ENCODE data around the gene KANSL1.

Gene KANSL1

DNA sequence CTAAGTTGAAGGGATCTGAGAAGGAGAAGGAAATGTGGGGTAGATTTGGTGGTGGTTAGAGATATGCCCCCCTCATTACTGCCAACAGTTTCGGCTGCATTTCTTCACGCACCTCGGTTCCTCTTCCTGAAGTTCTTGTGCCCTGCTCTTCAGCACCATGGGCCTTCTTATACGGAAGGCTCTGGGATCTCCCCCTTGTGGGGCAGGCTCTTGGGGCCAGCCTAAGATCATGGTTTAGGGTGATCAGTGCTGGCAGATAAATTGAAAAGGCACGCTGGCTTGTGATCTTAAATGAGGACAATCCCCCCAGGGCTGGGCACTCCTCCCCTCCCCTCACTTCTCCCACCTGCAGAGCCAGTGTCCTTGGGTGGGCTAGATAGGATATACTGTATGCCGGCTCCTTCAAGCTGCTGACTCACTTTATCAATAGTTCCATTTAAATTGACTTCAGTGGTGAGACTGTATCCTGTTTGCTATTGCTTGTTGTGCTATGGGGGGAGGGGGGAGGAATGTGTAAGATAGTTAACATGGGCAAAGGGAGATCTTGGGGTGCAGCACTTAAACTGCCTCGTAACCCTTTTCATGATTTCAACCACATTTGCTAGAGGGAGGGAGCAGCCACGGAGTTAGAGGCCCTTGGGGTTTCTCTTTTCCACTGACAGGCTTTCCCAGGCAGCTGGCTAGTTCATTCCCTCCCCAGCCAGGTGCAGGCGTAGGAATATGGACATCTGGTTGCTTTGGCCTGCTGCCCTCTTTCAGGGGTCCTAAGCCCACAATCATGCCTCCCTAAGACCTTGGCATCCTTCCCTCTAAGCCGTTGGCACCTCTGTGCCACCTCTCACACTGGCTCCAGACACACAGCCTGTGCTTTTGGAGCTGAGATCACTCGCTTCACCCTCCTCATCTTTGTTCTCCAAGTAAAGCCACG is 165.9 kb downstream of the KANSL1 start:
- H3K27me3 ChIP-seq (ENCODE audit: low read length) = no peaks in the 10 kb centered on the region
- H3K79me2 ChIP-seq (ENCODE audit: insufficient read depth, low read length) = no peaks in the 10 kb centered on the region
- no peak overlapping the region for H3K27ac ChIP-seq (ENCODE audit: low read depth, low read length)
- no peak overlapping the region for H3K4me3 ChIP-seq (ENCODE audit: insufficient read depth, low read length, poor library complexity, severe bottlenecking)
- H3K9me3 ChIP-seq (ENCODE audit: insufficient read depth, low read length) = no peaks in the 10 kb centered on the region
- H3K4me2 ChIP-seq (ENCODE audit: low read depth, low read length, poor library complexity, severe bottlenecking) = no peak overlapping the region
- H3K36me3 ChIP-seq (ENCODE audit: low read length) = no peaks in the 10 kb centered on the region
- no peak for TF ChIP-seq EZH2phosphoT487 (conservative IDR thresholded peaks at IDR 0.05; ENCODE audit: low read length)
- TF ChIP-seq, protein P1, sequence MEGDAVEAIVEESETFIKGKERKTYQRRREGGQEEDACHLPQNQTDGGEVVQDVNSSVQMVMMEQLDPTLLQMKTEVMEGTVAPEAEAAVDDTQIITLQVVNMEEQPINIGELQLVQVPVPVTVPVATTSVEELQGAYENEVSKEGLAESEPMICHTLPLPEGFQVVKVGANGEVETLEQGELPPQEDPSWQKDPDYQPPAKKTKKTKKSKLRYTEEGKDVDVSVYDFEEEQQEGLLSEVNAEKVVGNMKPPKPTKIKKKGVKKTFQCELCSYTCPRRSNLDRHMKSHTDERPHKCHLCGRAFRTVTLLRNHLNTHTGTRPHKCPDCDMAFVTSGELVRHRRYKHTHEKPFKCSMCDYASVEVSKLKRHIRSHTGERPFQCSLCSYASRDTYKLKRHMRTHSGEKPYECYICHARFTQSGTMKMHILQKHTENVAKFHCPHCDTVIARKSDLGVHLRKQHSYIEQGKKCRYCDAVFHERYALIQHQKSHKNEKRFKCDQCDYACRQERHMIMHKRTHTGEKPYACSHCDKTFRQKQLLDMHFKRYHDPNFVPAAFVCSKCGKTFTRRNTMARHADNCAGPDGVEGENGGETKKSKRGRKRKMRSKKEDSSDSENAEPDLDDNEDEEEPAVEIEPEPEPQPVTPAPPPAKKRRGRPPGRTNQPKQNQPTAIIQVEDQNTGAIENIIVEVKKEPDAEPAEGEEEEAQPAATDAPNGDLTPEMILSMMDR (IDR thresholded peaks at IDR 0.05; ENCODE audit: insufficient read depth, low read length, poor library complexity, severe bottlenecking) = no peak
- no peak overlapping the region for H2AFZ ChIP-seq (ENCODE audit: low read depth, low read length, severe bottlenecking)
- no peaks in the 10 kb centered on the region for H4K20me1 ChIP-seq (ENCODE audit: low read depth, low read length)
- H3K9ac ChIP-seq (ENCODE audit: low read length) = no peak overlapping the region
- no peaks in the 10 kb centered on the region for H3K9me2 ChIP-seq (replicated peaks; ENCODE audit: insufficient read depth, low read length)
- no peaks in the 10 kb centered on the region for H3F3A ChIP-seq (ENCODE audit: insufficient read depth)

DNA sequence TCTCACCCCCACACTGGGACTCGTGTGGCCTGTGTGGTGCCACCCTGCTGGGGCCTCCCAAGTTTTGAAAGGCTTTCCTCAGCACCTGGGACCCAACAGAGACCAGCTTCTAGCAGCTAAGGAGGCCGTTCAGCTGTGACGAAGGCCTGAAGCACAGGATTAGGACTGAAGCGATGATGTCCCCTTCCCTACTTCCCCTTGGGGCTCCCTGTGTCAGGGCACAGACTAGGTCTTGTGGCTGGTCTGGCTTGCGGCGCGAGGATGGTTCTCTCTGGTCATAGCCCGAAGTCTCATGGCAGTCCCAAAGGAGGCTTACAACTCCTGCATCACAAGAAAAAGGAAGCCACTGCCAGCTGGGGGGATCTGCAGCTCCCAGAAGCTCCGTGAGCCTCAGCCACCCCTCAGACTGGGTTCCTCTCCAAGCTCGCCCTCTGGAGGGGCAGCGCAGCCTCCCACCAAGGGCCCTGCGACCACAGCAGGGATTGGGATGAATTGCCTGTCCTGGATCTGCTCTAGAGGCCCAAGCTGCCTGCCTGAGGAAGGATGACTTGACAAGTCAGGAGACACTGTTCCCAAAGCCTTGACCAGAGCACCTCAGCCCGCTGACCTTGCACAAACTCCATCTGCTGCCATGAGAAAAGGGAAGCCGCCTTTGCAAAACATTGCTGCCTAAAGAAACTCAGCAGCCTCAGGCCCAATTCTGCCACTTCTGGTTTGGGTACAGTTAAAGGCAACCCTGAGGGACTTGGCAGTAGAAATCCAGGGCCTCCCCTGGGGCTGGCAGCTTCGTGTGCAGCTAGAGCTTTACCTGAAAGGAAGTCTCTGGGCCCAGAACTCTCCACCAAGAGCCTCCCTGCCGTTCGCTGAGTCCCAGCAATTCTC is 166.8 kb downstream of the KANSL1 start:
- no peak overlapping the region for H3K4me2 ChIP-seq (ENCODE audit: low read depth, low read length, poor library complexity, severe bottlenecking)
- H3K27me3 ChIP-seq (ENCODE audit: low read length) = no peaks in the 10 kb centered on the region
- no peak overlapping the region for H3K4me3 ChIP-seq (ENCODE audit: insufficient read depth, low read length, poor library complexity, severe bottlenecking)
- H3K9me3 ChIP-seq (ENCODE audit: insufficient read depth, low read length) = no peaks in the 10 kb centered on the region
- TF ChIP-seq EZH2phosphoT487 (conservative IDR thresholded peaks at IDR 0.05; ENCODE audit: low read length) = no peak
- TF ChIP-seq, protein P1 (IDR thresholded peaks at IDR 0.05; ENCODE audit: insufficient read depth, low read length, poor library complexity, severe bottlenecking) = no peak
- H2AFZ ChIP-seq (ENCODE audit: low read depth, low read length, severe bottlenecking) = no peak overlapping the region
- H4K20me1 ChIP-seq (ENCODE audit: low read depth, low read length) = no peaks in the 10 kb centered on the region
- H3K9me2 ChIP-seq (replicated peaks; ENCODE audit: insufficient read depth, low read length) = no peaks in the 10 kb centered on the region
- H3F3A ChIP-seq (ENCODE audit: insufficient read depth) = no peaks in the 10 kb centered on the region
- no peak overlapping the region for H3K9ac ChIP-seq (ENCODE audit: low read length)
- H3K79me2 ChIP-seq (ENCODE audit: insufficient read depth, low read length) = no peaks in the 10 kb centered on the region
- no peak overlapping the region for H3K27ac ChIP-seq (ENCODE audit: low read depth, low read length)
- no peaks in the 10 kb centered on the region for H3K36me3 ChIP-seq (ENCODE audit: low read length)

DNA sequence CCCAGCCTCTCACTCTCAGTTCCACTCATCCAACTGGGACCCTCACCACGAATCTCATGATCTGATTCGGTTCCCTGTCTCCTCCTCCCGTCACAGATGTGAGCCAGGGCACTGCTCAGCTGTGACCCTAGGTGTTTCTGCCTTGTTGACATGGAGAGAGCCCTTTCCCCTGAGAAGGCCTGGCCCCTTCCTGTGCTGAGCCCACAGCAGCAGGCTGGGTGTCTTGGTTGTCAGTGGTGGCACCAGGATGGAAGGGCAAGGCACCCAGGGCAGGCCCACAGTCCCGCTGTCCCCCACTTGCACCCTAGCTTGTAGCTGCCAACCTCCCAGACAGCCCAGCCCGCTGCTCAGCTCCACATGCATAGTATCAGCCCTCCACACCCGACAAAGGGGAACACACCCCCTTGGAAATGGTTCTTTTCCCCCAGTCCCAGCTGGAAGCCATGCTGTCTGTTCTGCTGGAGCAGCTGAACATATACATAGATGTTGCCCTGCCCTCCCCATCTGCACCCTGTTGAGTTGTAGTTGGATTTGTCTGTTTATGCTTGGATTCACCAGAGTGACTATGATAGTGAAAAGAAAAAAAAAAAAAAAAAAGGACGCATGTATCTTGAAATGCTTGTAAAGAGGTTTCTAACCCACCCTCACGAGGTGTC is 167.6 kb downstream of the KANSL1 start:
- Histone ChIP-seq H3K9me2 (replicated peaks; ENCODE audit: insufficient read depth, low read length) (no peaks in the 10 kb centered on the region), H3K9ac (ENCODE audit: low read length) (no peak overlapping the region), H3K27me3 (ENCODE audit: low read length) (no peaks in the 10 kb centered on the region), H3K4me3 (ENCODE audit: insufficient read depth, low read length, poor library complexity, severe bottlenecking) (no peak overlapping the region), H2AFZ (ENCODE audit: low read depth, low read length, severe bottlenecking) (no peak overlapping the region), H3K9me3 (ENCODE audit: insufficient read depth, low read length) (no peaks in the 10 kb centered on the region), H4K20me1 (ENCODE audit: low read depth, low read length) (no peaks in the 10 kb centered on the region), H3K36me3 (ENCODE audit: low read length) (no peaks in the 10 kb centered on the region), H3K4me2 (ENCODE audit: low read depth, low read length, poor library complexity, severe bottlenecking) (no peak overlapping the region), H3F3A (ENCODE audit: insufficient read depth) (no peaks in the 10 kb centered on the region), H3K27ac (ENCODE audit: low read depth, low read length) (no peak overlapping the region), H3K79me2 (ENCODE audit: insufficient read depth, low read length) (no peaks in the 10 kb centered on the region)
- no peak for TF ChIP-seq EZH2phosphoT487 (conservative IDR thresholded peaks at IDR 0.05; ENCODE audit: low read length)
- TF ChIP-seq, protein P1 (IDR thresholded peaks at IDR 0.05; ENCODE audit: insufficient read depth, low read length, poor library complexity, severe bottlenecking) = no peak

Data from SU-DHL-6 (cell line).